Uterus (tissue), 2 donors: ENCODE measurements around the gene SRCAP.

Experiments used
- POLR2A ChIP-seq, 2 donors: fragments of 450-650 bp; IDR thresholded peaks; one replicate each; pipeline ENCODE4 v1.6.1; 2016; ENCODE audit warnings: antibody characterized with exemption in 2 of 2, mild to moderate bottlenecking in 1 of 2, moderate library complexity in 1 of 2
- TF ChIP-seq, protein P1 (sequence below), 4 experiments: fragments of 200-600 bp in 2 of 4; fragments of 450-650 bp in 2 of 4; sonication (generic) in 2 of 4; IDR thresholded peaks; one replicate each; pipeline ENCODE4 v1.5.1; 2016 to 2019; ENCODE audit warnings: antibody characterized with exemption in 4 of 4, mild to moderate bottlenecking in 2 of 4, moderate library complexity in 1 of 4

DNA sequence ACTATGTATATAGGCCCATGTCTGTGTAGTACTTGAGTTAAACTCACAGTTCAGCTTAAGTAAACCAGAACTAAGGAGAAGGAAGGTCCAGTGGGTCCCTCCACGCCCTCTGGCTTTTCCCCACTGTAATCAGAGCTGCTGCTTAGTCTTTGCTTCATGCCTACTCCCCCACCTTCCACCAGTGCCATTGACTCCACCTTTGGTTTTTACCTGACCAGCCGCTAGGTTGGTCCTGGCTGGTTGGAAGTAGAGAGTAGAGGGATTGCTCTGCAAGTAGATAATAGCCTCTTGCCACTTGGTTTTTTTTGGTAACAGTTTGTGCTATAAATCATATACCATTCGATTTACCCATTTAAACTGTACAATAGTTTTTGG lies 26.4 kb downstream of the SRCAP start:
- TF ChIP-seq, protein P1, sequence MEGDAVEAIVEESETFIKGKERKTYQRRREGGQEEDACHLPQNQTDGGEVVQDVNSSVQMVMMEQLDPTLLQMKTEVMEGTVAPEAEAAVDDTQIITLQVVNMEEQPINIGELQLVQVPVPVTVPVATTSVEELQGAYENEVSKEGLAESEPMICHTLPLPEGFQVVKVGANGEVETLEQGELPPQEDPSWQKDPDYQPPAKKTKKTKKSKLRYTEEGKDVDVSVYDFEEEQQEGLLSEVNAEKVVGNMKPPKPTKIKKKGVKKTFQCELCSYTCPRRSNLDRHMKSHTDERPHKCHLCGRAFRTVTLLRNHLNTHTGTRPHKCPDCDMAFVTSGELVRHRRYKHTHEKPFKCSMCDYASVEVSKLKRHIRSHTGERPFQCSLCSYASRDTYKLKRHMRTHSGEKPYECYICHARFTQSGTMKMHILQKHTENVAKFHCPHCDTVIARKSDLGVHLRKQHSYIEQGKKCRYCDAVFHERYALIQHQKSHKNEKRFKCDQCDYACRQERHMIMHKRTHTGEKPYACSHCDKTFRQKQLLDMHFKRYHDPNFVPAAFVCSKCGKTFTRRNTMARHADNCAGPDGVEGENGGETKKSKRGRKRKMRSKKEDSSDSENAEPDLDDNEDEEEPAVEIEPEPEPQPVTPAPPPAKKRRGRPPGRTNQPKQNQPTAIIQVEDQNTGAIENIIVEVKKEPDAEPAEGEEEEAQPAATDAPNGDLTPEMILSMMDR (IDR thresholded peaks at IDR 0.05), result no peak
- TF ChIP-seq POLR2A (IDR thresholded peaks at IDR 0.05), result no peak
